ENCODE results near the gene KATNIP.

DNA sequence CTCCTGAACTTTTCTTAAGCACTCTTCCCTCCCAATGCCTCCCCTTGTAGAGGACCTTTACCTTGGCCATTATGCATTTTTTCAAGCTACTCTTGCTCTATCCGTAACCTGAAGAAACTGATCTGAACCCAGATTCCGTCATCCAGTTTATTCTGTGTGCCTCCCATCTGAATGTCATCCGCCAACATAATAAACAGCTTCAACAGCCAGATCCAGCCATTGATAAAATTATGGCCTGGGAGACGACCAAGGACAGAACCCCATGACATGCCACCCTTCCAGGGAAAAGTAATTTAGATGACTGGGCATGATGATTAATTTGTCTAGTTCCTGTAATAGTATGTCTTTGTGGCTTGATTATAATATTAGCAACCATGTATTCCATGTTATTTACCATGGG is 41.9 kb downstream of the KATNIP start:
- no peak for TF ChIP-seq TCF7L2 (IDR thresholded peaks at IDR 0.05; ENCODE audit: borderline replicate concordance, low read depth, low read length)
- no peak for TF ChIP-seq GFI1B (tag by site-specific recombination; IDR thresholded peaks at IDR 0.05)
- TF ChIP-seq, protein P1, sequence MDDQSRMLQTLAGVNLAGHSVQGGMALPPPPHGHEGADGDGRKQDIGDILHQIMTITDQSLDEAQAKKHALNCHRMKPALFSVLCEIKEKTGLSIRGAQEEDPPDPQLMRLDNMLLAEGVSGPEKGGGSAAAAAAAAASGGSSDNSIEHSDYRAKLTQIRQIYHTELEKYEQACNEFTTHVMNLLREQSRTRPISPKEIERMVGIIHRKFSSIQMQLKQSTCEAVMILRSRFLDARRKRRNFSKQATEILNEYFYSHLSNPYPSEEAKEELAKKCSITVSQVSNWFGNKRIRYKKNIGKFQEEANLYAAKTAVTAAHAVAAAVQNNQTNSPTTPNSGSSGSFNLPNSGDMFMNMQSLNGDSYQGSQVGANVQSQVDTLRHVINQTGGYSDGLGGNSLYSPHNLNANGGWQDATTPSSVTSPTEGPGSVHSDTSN (CRISPR knock-in tag; IDR thresholded peaks at IDR 0.05): no peak
- TF ChIP-seq, protein P2, sequence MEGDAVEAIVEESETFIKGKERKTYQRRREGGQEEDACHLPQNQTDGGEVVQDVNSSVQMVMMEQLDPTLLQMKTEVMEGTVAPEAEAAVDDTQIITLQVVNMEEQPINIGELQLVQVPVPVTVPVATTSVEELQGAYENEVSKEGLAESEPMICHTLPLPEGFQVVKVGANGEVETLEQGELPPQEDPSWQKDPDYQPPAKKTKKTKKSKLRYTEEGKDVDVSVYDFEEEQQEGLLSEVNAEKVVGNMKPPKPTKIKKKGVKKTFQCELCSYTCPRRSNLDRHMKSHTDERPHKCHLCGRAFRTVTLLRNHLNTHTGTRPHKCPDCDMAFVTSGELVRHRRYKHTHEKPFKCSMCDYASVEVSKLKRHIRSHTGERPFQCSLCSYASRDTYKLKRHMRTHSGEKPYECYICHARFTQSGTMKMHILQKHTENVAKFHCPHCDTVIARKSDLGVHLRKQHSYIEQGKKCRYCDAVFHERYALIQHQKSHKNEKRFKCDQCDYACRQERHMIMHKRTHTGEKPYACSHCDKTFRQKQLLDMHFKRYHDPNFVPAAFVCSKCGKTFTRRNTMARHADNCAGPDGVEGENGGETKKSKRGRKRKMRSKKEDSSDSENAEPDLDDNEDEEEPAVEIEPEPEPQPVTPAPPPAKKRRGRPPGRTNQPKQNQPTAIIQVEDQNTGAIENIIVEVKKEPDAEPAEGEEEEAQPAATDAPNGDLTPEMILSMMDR (tag by site-specific recombination; IDR thresholded peaks at IDR 0.05): no peak
- no peak for TF ChIP-seq ZFP3 (tag by site-specific recombination; IDR thresholded peaks at IDR 0.05; ENCODE audit: low read depth)

Data from HEK293 (cell line).